NCI-H524 treated with DMSO at 0.1 percent for 48 hours (cell line): ENCODE measurements around the gene HECTD1.
"Not testable (repeated sequence)": the region's sequence is repeated elsewhere in the genome, so short reads cannot be mapped to it uniquely, and the experiment has no call there.

ENCODE experiments used
- DNase-seq: peaks from one replicate; lab custom pipeline; 2025; lab: John Stamatoyannopoulos, UW

The HECTD1 gene

DNA sequence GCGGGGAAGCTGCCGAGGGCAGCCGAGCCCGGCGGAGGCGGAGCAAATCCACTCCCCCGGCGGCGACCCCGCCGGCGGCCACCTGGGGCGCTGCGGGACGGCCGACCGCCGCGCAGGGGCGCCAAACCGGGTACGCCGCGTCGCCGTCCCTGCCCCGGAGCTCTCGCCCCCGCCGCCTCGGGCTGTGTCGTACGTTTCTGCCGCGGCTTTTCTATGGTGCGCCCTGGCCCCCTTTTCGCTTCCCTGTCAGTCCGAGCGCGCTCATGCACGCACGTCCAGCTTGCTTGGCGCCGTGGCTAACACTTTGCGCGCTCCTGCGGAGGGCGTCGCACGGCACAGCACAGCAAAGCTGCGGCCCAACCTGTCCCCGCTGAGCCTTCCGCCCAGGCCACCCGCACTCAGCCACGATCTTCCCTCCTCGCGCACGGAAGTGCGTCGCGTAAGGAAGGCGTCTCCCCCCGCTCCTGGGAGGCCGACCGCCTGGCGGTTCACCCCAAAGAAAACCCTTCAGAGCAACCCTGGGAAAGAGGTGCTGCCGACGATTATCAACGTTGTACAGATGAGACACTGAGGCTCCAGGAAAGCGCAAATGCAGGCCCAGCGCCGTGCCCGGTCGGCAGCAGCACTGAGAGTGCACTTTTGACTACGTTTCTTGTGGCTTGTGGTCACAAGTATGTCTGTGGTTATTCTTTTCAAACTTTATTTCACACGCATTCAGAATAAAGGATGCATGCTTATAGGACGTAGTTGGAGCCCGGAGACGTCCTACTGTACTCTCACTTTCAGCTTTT lies at the start of gene HECTD1:
Gene HECTD1, minus strand, starts transcription at position 39 of the 791 bp plus-strand sequence. CDS start 1,857 bp downstream, outside the sequence.
- DNase-seq: peak; percentile 85

- DNase-seq: no peak
These were observed 49.6 kb upstream of the HECTD1 start for GRCh38 chr14:31257244-31257553.

GRCh38 chr14:31256534-31257243 lies 49.1 kb upstream of the HECTD1 start:
- no peak for DNase-seq

- not testable (repeated sequence) for DNase-seq
These were observed 48.3 kb upstream of the HECTD1 start for GRCh38 chr14:31255918-31256317.

GRCh38 chr14:31255286-31255685 lies 47.7 kb upstream of the HECTD1 start:
- no peak for DNase-seq

DNA sequence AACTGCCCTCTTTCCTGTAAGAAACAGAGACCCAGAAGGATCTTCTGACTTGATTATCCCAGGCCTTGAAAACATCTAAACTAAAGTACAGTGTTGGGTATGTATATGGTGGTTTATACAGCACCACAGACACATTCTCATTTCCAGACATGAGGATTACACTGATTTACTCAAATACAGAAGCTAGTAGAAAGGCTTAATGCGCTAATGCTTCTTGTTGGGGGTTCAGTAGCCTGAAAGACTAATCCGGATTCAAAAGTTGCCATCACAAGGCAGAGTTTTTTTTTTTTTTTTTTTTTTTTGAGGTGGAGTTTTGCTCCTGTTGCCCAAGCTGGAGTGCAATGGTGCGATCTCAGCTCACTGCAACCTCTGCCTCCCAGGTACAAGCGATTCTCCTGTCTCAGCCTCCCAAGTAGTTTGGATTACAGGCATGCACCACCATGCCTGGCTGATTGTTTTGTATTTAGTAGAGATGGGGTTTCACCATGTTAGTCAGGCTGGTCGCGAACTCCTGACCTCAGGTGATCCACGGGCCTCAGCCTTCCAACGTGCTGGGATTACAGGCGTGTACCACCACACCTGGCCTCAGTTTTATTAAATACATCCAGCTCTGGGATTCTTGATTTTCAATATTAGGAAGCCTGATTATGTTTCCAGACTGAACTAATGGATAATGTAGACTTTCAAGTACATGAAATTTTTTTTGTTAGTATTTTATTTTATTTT lies 46.3 kb upstream of the HECTD1 start:
- DNase-seq: no peak

- DNase-seq: no peak
These were observed 45.3 kb upstream of the HECTD1 start for GRCh38 chr14:31252865-31253264.

DNA sequence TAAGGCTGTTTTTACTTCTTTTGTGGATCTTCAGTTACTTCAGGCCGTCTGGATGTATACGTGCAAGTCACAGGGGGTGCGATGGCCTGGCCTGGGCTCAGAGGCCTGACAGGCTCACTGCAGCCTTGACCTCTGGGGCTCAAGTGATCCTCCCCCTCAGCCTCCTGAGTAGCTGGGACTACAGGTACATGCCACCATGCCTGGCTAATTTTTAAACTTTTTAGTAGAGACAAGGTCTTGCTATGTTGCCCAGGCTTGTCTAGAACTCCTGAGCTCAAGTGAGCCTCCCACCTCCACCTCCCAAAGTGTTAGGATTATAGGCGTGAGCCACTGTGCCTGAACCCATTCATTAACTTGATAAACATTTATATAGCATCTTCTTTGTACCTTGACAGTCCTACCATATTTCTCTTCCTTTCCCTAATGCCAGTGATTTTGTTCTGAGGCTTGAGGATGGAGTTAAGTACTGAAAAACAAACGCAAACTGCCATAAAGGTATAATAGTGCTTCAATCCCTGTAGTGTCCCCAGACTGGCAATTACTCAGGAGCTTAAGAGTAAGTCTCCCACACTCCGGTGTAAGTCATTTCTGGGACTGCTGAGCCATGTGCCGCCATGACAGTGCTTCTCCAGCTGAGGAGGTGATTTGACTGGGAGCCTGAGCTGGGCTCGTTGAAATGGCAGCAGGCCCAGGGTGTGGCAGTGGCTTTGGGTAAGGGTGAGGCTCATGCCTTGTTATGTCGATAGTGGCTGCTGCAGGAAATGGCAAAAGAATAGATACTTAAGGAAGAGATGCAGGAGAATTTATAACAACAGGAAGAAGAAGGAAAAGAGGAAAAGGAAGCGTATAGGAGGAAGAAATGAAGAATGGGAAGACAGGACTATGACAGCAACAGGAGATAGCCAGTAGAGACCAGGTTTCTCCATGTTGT lies 43.7 kb upstream of the HECTD1 start:
- no peak for DNase-seq

- no peak for DNase-seq
These were observed 37.0 kb upstream of the HECTD1 start for GRCh38 chr14:31244626-31245025.

GRCh38 chr14:31243860-31244259 lies 36.3 kb upstream of the HECTD1 start:
- no peak for DNase-seq

GRCh38 chr14:31242161-31242940 lies 34.8 kb upstream of the HECTD1 start:
- DNase-seq: not testable (repeated sequence)

DNA sequence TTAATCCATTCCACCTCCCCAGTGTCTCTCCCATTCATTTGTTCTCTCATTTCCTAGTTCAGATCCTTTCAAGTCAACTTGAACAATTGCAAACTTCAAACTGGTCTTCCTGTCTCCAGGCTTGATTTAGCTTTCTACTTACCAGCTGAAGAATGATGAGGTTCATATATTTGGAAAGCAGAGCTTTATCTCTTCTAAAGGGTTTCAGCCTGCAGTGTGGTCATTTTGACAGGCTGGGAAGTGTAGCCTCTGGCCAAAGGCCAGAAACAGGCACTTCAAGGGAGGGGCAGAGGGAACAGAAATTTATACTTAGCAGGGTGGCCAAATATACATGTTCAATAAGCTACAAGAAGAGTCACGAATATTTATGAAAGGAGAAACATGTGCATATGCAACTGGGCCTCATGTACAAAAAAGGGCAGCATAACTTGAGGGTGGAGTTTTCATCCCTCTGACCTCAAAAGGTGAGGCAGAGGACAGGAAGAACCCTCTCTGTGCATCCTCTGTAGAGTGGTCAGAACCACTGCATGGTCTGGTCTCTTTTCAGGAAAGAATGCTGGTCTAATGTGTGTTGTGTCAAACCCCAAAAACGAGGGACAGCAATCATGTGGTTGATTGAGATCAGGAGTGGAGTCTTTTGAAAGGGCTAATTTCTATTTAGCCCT lies 34.0 kb upstream of the HECTD1 start:
- DNase-seq: no peak

DNA sequence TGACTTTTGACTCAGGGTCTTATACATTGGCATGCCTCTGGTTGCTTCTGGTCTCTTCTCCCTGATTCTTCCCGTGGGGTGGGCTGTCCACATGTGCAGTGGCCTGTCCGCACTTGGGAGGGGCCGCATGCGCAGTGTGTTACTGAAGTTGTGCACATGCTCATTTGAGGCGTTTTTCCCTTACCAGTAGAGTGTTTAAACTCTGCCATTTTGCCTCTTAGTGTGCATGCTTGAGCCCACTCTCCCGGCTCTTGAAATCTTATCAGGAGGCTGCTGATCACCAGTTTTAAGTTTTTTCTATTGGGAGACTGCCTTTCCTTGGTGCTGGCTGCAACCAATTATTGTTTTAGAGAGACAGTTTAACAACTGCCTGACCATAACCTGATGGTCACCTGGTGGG lies 32.1 kb upstream of the HECTD1 start:
- no peak for DNase-seq

GRCh38 chr14:31235462-31235861 lies 27.9 kb upstream of the HECTD1 start:
- no peak for DNase-seq

DNA sequence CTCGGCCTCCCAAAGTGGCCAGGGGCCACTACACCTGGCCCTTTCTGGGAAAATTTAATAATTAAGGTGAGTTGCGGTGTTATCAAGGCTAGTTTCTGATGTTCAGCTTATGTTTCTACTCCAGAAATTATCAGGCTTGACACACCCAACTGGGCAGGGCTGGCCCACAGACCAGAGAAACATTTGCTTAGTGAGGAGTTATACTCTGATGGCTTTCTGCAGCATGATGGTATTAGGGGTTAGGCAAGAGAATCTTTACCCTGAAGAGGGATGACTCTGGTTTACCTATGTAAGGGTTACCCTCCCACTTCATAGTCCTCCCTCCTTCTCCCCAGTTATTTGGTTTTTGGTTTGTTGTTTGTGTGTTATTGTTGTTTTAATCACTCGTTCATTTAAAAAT lies 24.5 kb upstream of the HECTD1 start:
- no peak for DNase-seq

DNA sequence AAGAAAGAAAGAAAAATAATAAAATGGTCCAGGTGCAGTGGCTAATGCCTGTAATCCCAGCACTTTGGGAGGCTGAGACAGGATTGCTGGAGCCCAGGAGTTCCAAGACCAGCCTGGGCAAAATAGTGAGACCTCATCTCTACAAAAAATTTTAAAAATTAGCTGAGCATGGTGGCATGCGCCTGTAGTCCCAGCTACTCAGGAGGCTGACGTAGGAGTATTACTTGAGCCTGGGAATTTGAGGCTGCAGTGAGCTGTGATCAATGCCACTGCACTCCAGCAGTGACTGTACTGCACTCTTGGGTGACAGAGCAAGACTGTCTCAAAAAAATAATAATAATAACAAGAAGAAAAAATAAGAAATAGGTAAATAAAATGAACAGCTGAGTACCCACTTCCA lies 23.7 kb upstream of the HECTD1 start:
- DNase-seq: not testable (repeated sequence)

GRCh38 chr14:31230573-31230958 lies 23.0 kb upstream of the HECTD1 start:
- DNase-seq: no peak

- DNase-seq: no peak
These were observed 22.3 kb upstream of the HECTD1 start for GRCh38 chr14:31229638-31230572.

GRCh38 chr14:31229009-31229408 lies 21.4 kb upstream of the HECTD1 start:
- no peak for DNase-seq
